H1 (cell line): ENCODE measurements around the gene ZNF695. TPM values are rescaled to one million over a fixed set of nuclear protein-coding genes. Genes with fewer than 3 reads are reported as not detected.
A peak's percentile ranks its signal among the peaks of the same experiment; 100 is the strongest.

Experiments
- CTCF ChIA-PET: fragments of 300-600 bp; sonication (Branson Sonifier 250); formaldehyde crosslinking; loops from one replicate; lab custom pipeline; 2021; ENCODE audit not compliant: partially characterized antibody; lab: Charles Lee
- POLR2A ChIA-PET: fragments of 300-600 bp; sonication (Branson Sonifier 250); formaldehyde crosslinking; loops from one replicate; lab custom pipeline; 2021; ENCODE audit warnings: inconsistent platforms; ENCODE audit not compliant: partially characterized antibody; lab: Charles Lee
- DNase-seq, 2 experiments: peaks; one replicate each; pipeline versions ENCODE4 v3.0.0 to v3.0.0-alpha.2; 2010 to 2022; ENCODE audit warnings: low spot score in 2 of 2, low read depth in 1 of 2, mixed read lengths in 1 of 2
- FAIRE-seq: peaks from 2 replicates; lab custom pipeline; 2011; peaks lifted over from hg19 to GRCh38; lab: Jason Lieb, UNC
- H2AFZ ChIP-seq: 2 replicates; pipeline ENCODE4 v1.8.1; 2012; ENCODE audit warnings: low read length, inconsistent platforms
- H2AK5ac ChIP-seq: 2 replicates; pipeline ENCODE4 v1.6.1; 2013; ENCODE audit warnings: low read depth, low read length
- H2BK120ac ChIP-seq: replicated peaks from 2 replicates; pipeline ENCODE3; 2013; ENCODE audit warnings: low read depth, low read length, inconsistent platforms
- H2BK12ac ChIP-seq: 2 replicates; pipeline ENCODE4 v1.6.1; 2013; ENCODE audit warnings: low read depth, low read length
- H2BK15ac ChIP-seq: 2 replicates; pipeline ENCODE4 v1.6.1; 2013; ENCODE audit warnings: low read length
- H2BK20ac ChIP-seq: 2 replicates; pipeline ENCODE4 v1.6.1; 2013; ENCODE audit warnings: low read length
- H2BK5ac ChIP-seq: 2 replicates; pipeline ENCODE4 v1.6.1; 2013; ENCODE audit warnings: low read depth, low read length
- H3K14ac ChIP-seq: 2 replicates; pipeline ENCODE4 v1.6.1; 2013; ENCODE audit warnings: inconsistent platforms; ENCODE audit not compliant: insufficient read length
- H3K18ac ChIP-seq: 2 replicates; pipeline ENCODE4 v1.6.1; 2013; ENCODE audit warnings: low read length; ENCODE audit errors: extremely low read depth
- H3K23ac ChIP-seq: 2 replicates; pipeline ENCODE4 v1.6.1; 2013; ENCODE audit warnings: inconsistent platforms; ENCODE audit not compliant: insufficient read length
- H3K23me2 ChIP-seq: 2 replicates; pipeline ENCODE4 v1.6.1; 2013; ENCODE audit warnings: low read depth, low read length
- H3K27ac ChIP-seq: 2 replicates; pipeline ENCODE4 v1.6.1; 2011; ENCODE audit warnings: low read depth, low read length, inconsistent platforms
- H3K27me3 ChIP-seq, 4 experiments: replicated peaks in 1 of 4; 1 replicate in 1 of 4; 2 replicates in 3 of 4; pipeline versions ENCODE4 v1.6.1 to v1.8.1; 2011 to 2013; ENCODE audit warnings: low read length in 3 of 4, mild to moderate bottlenecking in 3 of 4, inconsistent platforms in 2 of 4, mixed read lengths in 2 of 4, moderate library complexity in 1 of 4; ENCODE audit not compliant: control insufficient read depth in 3 of 4, insufficient read depth in 3 of 4; ENCODE audit errors: extremely low read depth in 1 of 4
- H3K36me3 ChIP-seq, 4 experiments: 2 replicates each; pipeline versions ENCODE4 v1.6.1 to v1.8.1; 2011 to 2013; ENCODE audit warnings: mild to moderate bottlenecking in 4 of 4, low read length in 3 of 4, moderate library complexity in 2 of 4, control low read depth in 1 of 4, inconsistent platforms in 1 of 4; ENCODE audit not compliant: insufficient read depth in 4 of 4, control insufficient read depth in 2 of 4
- H3K4ac ChIP-seq: replicated peaks from 2 replicates; pipeline ENCODE3; 2013; ENCODE audit warnings: low read length, low read depth, mixed read lengths, inconsistent platforms; ENCODE audit not compliant: insufficient read length
- H3K4me1 ChIP-seq, 4 experiments: replicated peaks in 1 of 4; 1 replicate in 1 of 4; 2 replicates in 3 of 4; pipeline versions ENCODE4 v1.6.1 to v1.8.1; 2011 to 2013; ENCODE audit warnings: low read length in 3 of 4, inconsistent platforms in 2 of 4, mixed read lengths in 1 of 4; ENCODE audit not compliant: insufficient read depth in 4 of 4, control insufficient read depth in 3 of 4
- H3K4me2 ChIP-seq, 2 experiments: 2 replicates each; pipeline versions ENCODE4 v1.6.1 to v1.8.1; 2011 to 2013; ENCODE audit warnings: low read depth in 2 of 2, low read length in 2 of 2, control low read depth in 1 of 2, inconsistent platforms in 1 of 2, mild to moderate bottlenecking in 1 of 2; ENCODE audit not compliant: insufficient read depth in 1 of 2
- H3K4me3 ChIP-seq, 4 experiments: fragments of 200-600, 300-600 bp in 1 of 4; sonication (generic), shearing (Covaris generic), sonication (Bioruptor Twin) in 1 of 4; 2 replicates each; pipeline versions ENCODE4 v1.5.1 to v1.8.1; 2011 to 2016; ENCODE audit warnings: low read length in 4 of 4, low read depth in 3 of 4, control low read depth in 2 of 4, inconsistent platforms in 2 of 4, mild to moderate bottlenecking in 2 of 4, mixed read lengths in 1 of 4, moderate library complexity in 1 of 4; ENCODE audit not compliant: insufficient read depth in 2 of 4; ENCODE audit errors: extremely low read depth in 1 of 4
- H3K56ac ChIP-seq: replicated peaks from 2 replicates; pipeline ENCODE3; 2013; ENCODE audit warnings: low read depth, mild to moderate bottlenecking, mixed read lengths, low read length, inconsistent platforms; ENCODE audit not compliant: insufficient read length
- H3K79me1 ChIP-seq: 2 replicates; pipeline ENCODE4 v1.6.1; 2013; ENCODE audit warnings: low read depth, low read length, control low read depth
- H3K79me2 ChIP-seq, 2 experiments: 2 replicates each; pipeline versions ENCODE4 v1.6.1 to v1.8.1; 2012 to 2013; ENCODE audit warnings: low read length in 2 of 2, mild to moderate bottlenecking in 2 of 2, inconsistent platforms in 1 of 2; ENCODE audit not compliant: insufficient read depth in 2 of 2, control insufficient read depth in 1 of 2
- H3K9ac ChIP-seq, 4 experiments: replicated peaks in 1 of 4; 1 replicate in 1 of 4; 2 replicates in 3 of 4; pipeline versions ENCODE4 v1.6.1 to v1.8.1; 2011 to 2013; ENCODE audit warnings: low read depth in 3 of 4, low read length in 3 of 4, control low read depth in 2 of 4, mild to moderate bottlenecking in 2 of 4, moderate library complexity in 2 of 4, inconsistent platforms in 1 of 4; ENCODE audit errors: extremely low read depth in 1 of 4
- H3K9me3 ChIP-seq, 2 experiments: 2 replicates each; pipeline versions ENCODE4 v1.6.1 to v1.8.1; 2012 to 2013; ENCODE audit warnings: mild to moderate bottlenecking in 2 of 2, moderate library complexity in 2 of 2, control low read depth in 1 of 2, inconsistent platforms in 1 of 2, low read depth in 1 of 2, low read length in 1 of 2, mixed read lengths in 1 of 2; ENCODE audit not compliant: insufficient read depth in 2 of 2
- H4K20me1 ChIP-seq, 2 experiments: replicated peaks in 1 of 2; 2 replicates each; pipeline versions ENCODE3 to v1.8.1; 2011 to 2013; ENCODE audit warnings: inconsistent platforms in 2 of 2, low read length in 2 of 2, mild to moderate bottlenecking in 1 of 2; ENCODE audit not compliant: insufficient read depth in 2 of 2, control insufficient read depth in 1 of 2
- H4K5ac ChIP-seq: 2 replicates; pipeline ENCODE4 v1.6.1; 2013; ENCODE audit warnings: low read length, low read depth, mixed read lengths, inconsistent platforms; ENCODE audit not compliant: insufficient read length
- H4K8ac ChIP-seq: 2 replicates; pipeline ENCODE4 v1.8.0; 2013; ENCODE audit warnings: mild to moderate bottlenecking, moderate library complexity, low read length, inconsistent platforms; ENCODE audit not compliant: insufficient read depth; ENCODE audit errors: extremely low read depth
- H4K91ac ChIP-seq: replicated peaks from 2 replicates; pipeline ENCODE3; 2013; ENCODE audit warnings: low read length, mixed read lengths, inconsistent platforms; ENCODE audit not compliant: insufficient read length
- BRCA1 ChIP-seq: IDR thresholded peaks from 2 replicates; pipeline ENCODE4 v1.6.1; 2012; ENCODE audit warnings: low read depth, low read length, improper control_type of control experiment
- CHD2 ChIP-seq: IDR thresholded peaks from 2 replicates; pipeline ENCODE4 v1.6.1; 2012; ENCODE audit warnings: low read length, improper control_type of control experiment
- JUND ChIP-seq: IDR thresholded peaks from 2 replicates; pipeline ENCODE4 v1.6.1; 2011; ENCODE audit warnings: mild to moderate bottlenecking, improper control_type of control experiment, low read length
- KDM1A ChIP-seq: fragments of 200-600, 300-600 bp; sonication (generic); IDR thresholded peaks from 2 replicates; pipeline ENCODE4 v1.7.1; 2016; ENCODE audit warnings: mild to moderate bottlenecking, low read length, borderline replicate concordance
- KDM4A ChIP-seq: IDR thresholded peaks from one replicate; pipeline ENCODE4 v1.7.1; 2012; ENCODE audit warnings: low read depth, mild to moderate bottlenecking, moderate library complexity, low read length, inconsistent platforms; ENCODE audit not compliant: severe bottlenecking
- KDM5A ChIP-seq: fragments of 200-600 bp; IDR thresholded peaks from 2 replicates; pipeline ENCODE4 v1.7.1; 2012; ENCODE audit warnings: mild to moderate bottlenecking, low read length, inconsistent platforms, mixed read lengths
- NRF1 ChIP-seq: IDR thresholded peaks from 2 replicates; pipeline ENCODE4 v1.6.1; 2011; ENCODE audit warnings: mild to moderate bottlenecking, low read depth, low read length, improper control_type of control experiment
- POLR2AphosphoS5 ChIP-seq: IDR thresholded peaks from 2 replicates; pipeline ENCODE4 v1.6.1; 2011; ENCODE audit warnings: low read depth, low read length
- RFX5 ChIP-seq: IDR thresholded peaks from 2 replicates; pipeline ENCODE4 v1.6.1; 2011; ENCODE audit warnings: low read depth, low read length, improper control_type of control experiment, borderline replicate concordance
- SIRT6 ChIP-seq: IDR thresholded peaks from one replicate; pipeline ENCODE4 v1.7.1; 2012; ENCODE audit warnings: low read length, inconsistent platforms
- SP2 ChIP-seq: IDR thresholded peaks from 2 replicates; pipeline ENCODE4 v1.6.1; 2012; ENCODE audit warnings: mild to moderate bottlenecking, low read length, inconsistent platforms
- SP4 ChIP-seq: IDR thresholded peaks from 2 replicates; pipeline ENCODE4 v1.6.1; 2012; ENCODE audit warnings: low read length, inconsistent platforms
- TBP ChIP-seq: IDR thresholded peaks from 2 replicates; pipeline ENCODE4 v1.6.1; 2011; ENCODE audit warnings: low read depth, low read length, improper control_type of control experiment
- USF2 ChIP-seq: IDR thresholded peaks from 2 replicates; pipeline ENCODE4 v1.6.1; 2011; ENCODE audit warnings: low read length, improper control_type of control experiment
- WGBS, 2 experiments: shearing (Covaris generic) in 1 of 2; methylation state at CpG; one replicate each; pipeline versions ENCODE4 v1.1.6 to v1.1.7; 2013 to 2015; ENCODE audit warnings: low lambda C conversion rate in 2 of 2, mixed read lengths in 2 of 2, inconsistent platforms in 1 of 2, low coverage in 1 of 2, missing lambda C conversion rate in 1 of 2; ENCODE audit not compliant: insufficient replicate concordance in 2 of 2, insufficient coverage in 1 of 2, insufficient read length in 1 of 2; ENCODE audit errors: extremely low coverage in 1 of 2, missing lambda C conversion rate in 1 of 2; 5-methylcytosine and 5-hydroxymethylcytosine counted together
- polyA plus RNA-seq, 7 experiments: library from polyadenylated mRNA; depleted of rRNA in 3 of 7; stranded (reverse) in 5 of 7; unstranded in 2 of 7; fragments of >200 nt in 5 of 7; fragments of 200-250 nt in 2 of 7; gene quantifications; 1 replicate in 5 of 7; 2 replicates in 1 of 7; 4 replicates in 1 of 7; pipeline versions ENCODE4 v1.2.1 to v1.2.3, GENCODE V29; 2011 to 2013; ENCODE audit warnings: missing spikeins in 2 of 7, mixed read lengths in 2 of 7
- total RNA-seq: library from RNA; stranded (reverse); fragmentation: NEBNext Ultra II Directional; extraction: Animal tissue kit (Norgen Biotek cat#: 25700); gene quantifications from 2 replicates; pipeline ENCODE4 v1.2.1, GENCODE V29; 2021

Gene ZNF695
- total and polyA plus RNA-seq, 2 of the 8 experiments (the other 6 are each of a cell fraction or from before 2014, with no cell fraction given): 9.2 to 27.0 TPM

DNA sequence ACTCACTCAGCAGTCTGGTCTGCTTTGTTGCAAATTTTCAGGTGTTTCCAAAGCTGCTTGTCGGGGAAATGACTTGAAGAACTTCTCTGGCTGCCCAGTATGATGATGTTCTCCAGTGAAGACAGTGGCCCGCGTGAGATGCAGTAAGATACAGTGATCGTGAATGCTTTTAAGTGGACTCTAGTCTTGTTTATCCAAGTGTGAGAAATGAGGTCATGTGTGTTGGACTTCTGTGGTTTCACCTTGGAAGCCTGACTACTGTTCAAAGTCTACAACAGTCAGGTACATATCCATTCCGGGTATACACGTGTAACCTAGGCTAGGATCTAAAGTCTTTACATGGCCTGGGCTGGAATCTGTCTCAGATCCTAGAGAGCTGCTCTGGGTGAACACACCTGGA lies 29.1 kb downstream of the ZNF695 start:
- Histone ChIP-seq H3K18ac (no peak overlapping the region), H3K4me2 (no peak overlapping the region), H2BK120ac (no peak overlapping the region), H4K91ac (no peak overlapping the region), H3K36me3 (peaks cover 2 to 62% (median 31%) of the 10 kb centered on the region in 4 experiments; a peak in 6 of 8 replicates), H3K79me1 (no peaks in the 10 kb centered on the region), H4K5ac (no peak overlapping the region), H3K9ac (no peak overlapping the region), H2BK12ac (no peak overlapping the region), H3K56ac (no peak overlapping the region), H2BK20ac (no peak overlapping the region), H3K23ac (no peak overlapping the region), H2AFZ (no peak overlapping the region), H3K9me3 (peaks cover 40 to 56% of the 10 kb centered on the region in 2 experiments), H3K4me3 (no peak overlapping the region), H3K4ac (no peak overlapping the region), H3K79me2 (no peaks in the 10 kb centered on the region), H4K8ac (peak overlapping the region; percentile 76; the same call in 1 of the 2 replicates), H3K27ac (no peak overlapping the region)
- ChIA-PET CTCF (no interaction called here), POLR2A (no interaction called here)
- DNase-seq: no peak
- WGBS, 2 experiments: 94% methylated on average over 6 of the region's 6 CpGs; no CpG with 5 or more reads in 1 of the 2 experiments
- no peak for TF ChIP-seq CHD2
- no peak for TF ChIP-seq JUND
- TF ChIP-seq TBP: no peak
- no peak for TF ChIP-seq USF2
- no peak for TF ChIP-seq NRF1
- no peak for TF ChIP-seq BRCA1
- TF ChIP-seq SIRT6: no peak
- TF ChIP-seq RFX5: no peak
- no peak for TF ChIP-seq KDM4A
- TF ChIP-seq SP4: no peak
- no peak for TF ChIP-seq POLR2AphosphoS5
- TF ChIP-seq KDM5A: no peak
- no peak for TF ChIP-seq KDM1A
- no peak for TF ChIP-seq SP2
- TF ChIP-seq, all 59 proteins: peak for 0
- H2AK5ac ChIP-seq: no peak overlapping the region
- FAIRE-seq: no peak
- H4K20me1 ChIP-seq: no peaks in the 10 kb centered on the region
- H3K4me1 ChIP-seq: no peaks in the 10 kb centered on the region
- H3K14ac ChIP-seq: no peak overlapping the region
- H2BK15ac ChIP-seq: no peak overlapping the region
- no peak overlapping the region for H2BK5ac ChIP-seq
- H3K23me2 ChIP-seq: no peaks in the 10 kb centered on the region
- no peaks in the 10 kb centered on the region for H3K27me3 ChIP-seq
